ENCODE data around the gene DTX3.

The DTX3 gene

GRCh38 chr12:57606821-57607220 is 2.2 kb downstream of the DTX3 start:
- DNase-seq (ENCODE audit: low read depth), result no peak
- TF ChIP-seq CTCF (conservative IDR thresholded peaks at IDR 0.05; ENCODE audit: low read depth, low read length), result no peak
- no peak overlapping the region for H3K4me3 ChIP-seq (ENCODE audit: low read length)

- DNase-seq (ENCODE audit: low read depth), result no peak
Measured at GRCh38 chr12:57607958-57608663, 3.5 kb downstream of the DTX3 start.

DNA sequence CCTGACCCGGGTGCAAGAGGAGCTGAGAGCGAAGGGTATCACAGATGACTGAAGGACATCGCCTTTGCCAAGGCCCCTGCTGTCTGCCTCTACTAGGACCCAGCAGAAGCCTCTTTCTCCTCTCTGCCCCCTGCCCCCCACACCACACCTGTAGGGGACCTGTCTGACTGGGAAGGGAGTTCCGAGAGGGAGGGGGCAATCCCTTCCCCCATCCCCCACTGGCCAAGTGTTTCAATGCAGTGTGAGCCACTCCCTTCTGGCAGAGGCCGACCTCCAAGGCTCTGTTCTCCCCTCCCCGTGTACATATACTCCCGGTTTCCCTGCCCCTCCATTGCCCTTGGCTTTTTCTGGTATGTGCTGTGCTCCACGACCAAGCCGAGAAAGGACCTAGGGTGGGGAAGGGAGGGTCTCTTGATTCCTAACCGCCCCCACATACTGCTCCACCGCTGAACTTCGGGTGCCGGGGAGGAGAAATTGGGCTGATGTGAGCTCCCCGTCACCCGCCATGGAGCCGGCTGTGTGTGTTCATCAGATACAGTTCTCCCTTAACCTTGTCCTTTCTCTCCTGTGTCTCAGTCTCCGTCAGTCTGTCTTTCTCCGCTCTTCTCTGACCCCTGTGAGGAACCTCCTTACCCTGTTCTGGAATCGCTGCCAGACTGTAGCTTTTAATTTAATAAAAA is 4.6 kb downstream of the DTX3 start:
- H3K4me3 ChIP-seq (ENCODE audit: low read length), result no peak overlapping the region
- no peak for TF ChIP-seq CTCF (conservative IDR thresholded peaks at IDR 0.05; ENCODE audit: low read depth, low read length)
- no peak for DNase-seq (ENCODE audit: low read depth)

More at GRCh38 chr12:57607958-57608663, 3.5 kb downstream of the DTX3 start:
- TF ChIP-seq CTCF (conservative IDR thresholded peaks at IDR 0.05; ENCODE audit: low read depth, low read length), result no peak
- H3K4me3 ChIP-seq (ENCODE audit: low read length), result no peak overlapping the region

- no peak for TF ChIP-seq CTCF (conservative IDR thresholded peaks at IDR 0.05; ENCODE audit: low read depth, low read length)
- no peak for DNase-seq (ENCODE audit: low read depth)
Measured at GRCh38 chr12:57609781-57610553, 5.3 kb downstream of the DTX3 start.

GRCh38 chr12:57610554-57611107 is 6.0 kb downstream of the DTX3 start:
- peak overlapping the region; percentile 62 for H3K4me3 ChIP-seq (ENCODE audit: low read length)
- no peak for DNase-seq (ENCODE audit: low read depth)
- no peak for TF ChIP-seq CTCF (conservative IDR thresholded peaks at IDR 0.05; ENCODE audit: low read depth, low read length)

More at GRCh38 chr12:57609781-57610553, 5.3 kb downstream of the DTX3 start:
- H3K4me3 ChIP-seq (ENCODE audit: low read length), result no peak overlapping the region

DNA sequence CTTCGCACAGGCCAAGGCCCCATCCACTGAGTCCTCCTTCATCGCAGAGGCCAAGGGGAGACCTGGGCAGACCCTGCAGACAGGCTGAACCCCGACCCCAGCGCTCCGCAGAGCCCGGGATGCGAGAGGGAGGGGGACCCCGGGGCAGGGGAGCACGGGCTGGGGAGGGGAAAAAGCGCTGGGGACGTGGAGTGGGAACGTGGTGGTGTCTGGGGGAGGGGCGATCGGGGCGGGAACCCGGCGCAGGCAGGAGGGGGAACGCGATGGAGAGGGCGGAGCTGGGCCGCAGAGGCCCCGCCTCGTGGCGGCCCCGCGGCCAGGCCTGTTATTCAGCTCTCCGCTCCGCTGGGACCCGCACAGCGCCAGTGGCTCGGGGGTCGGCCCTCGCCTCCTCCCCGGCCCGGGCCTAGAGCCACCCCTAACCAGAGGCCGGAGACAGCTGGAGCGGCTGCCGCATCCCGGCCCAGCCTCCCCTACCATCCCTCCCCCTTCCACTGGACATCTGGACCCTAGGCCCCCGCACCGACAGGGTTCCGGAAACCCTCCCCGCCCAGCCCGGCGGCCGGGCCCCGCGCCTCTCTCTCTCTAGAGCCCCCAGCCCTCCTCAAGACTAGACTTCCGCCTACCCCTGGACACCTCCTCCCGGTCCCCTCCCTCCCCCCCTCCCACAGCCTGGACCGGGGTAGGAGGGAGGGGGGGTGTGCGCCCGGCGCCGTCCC is 6.6 kb downstream of the DTX3 start, which contains the start of gene ARHGEF25:
Gene ARHGEF25, plus strand, starts transcription at position 328 of the 719 bp plus-strand sequence. CDS start 460 bp downstream, outside the sequence.
- peak within 1 kb of the TSS; percentile 62 for H3K4me3 ChIP-seq (ENCODE audit: low read length)
- no peak for DNase-seq (ENCODE audit: low read depth)
- no peak for TF ChIP-seq CTCF (conservative IDR thresholded peaks at IDR 0.05; ENCODE audit: low read depth, low read length)
